ENCODE results near the gene FREM1. TPM values are rescaled to one million over a fixed set of nuclear protein-coding genes. Genes with fewer than 3 reads are reported as not detected.

The FREM1 gene
- total RNA-seq, 2 donors from 2014 or later: 8.6 to 21.0 TPM

- no peaks in the 10 kb centered on the region for H3K9me3 Mint-ChIP-seq
- TF ChIP-seq CTCF (conservative IDR thresholded peaks at IDR 0.05): no peak
- Histone ChIP-seq H3K9ac (ENCODE audit: extremely low read depth, low read length, poor library complexity, severe bottlenecking) (no peak overlapping the region), H3K27me3 (ENCODE audit: control insufficient read depth, insufficient read depth, low read length, poor library complexity, severe bottlenecking) (no peaks in the 10 kb centered on the region), H3K9me3 (ENCODE audit: control insufficient read depth, low read length) (no peaks in the 10 kb centered on the region), H3K36me3 (ENCODE audit: control insufficient read depth, insufficient read depth, low read length) (no peaks in the 10 kb centered on the region), H3K4me1 (ENCODE audit: control insufficient read depth, insufficient read depth, low read length) (no peaks in the 10 kb centered on the region), H3K27ac (ENCODE audit: low read depth, low read length) (no peak overlapping the region), H3K4me3 (ENCODE audit: low read length) (no peak overlapping the region)
- H3K27ac Mint-ChIP-seq: no peak overlapping the region
- WGBS, 2 experiments (ENCODE audit: insufficient coverage in 1 of 2, insufficient read length in 1 of 2): 80 to 88% methylated on average over 5 to 7 of the region's 7 CpGs
- no peak for DNase-seq
- H3K4me1 Mint-ChIP-seq: no peaks in the 10 kb centered on the region
- H3K4me3 Mint-ChIP-seq: no peak overlapping the region
- no peaks in the 10 kb centered on the region for H3K36me3 Mint-ChIP-seq (ENCODE audit: low read depth)
- no peaks in the 10 kb centered on the region for H3K27me3 Mint-ChIP-seq (ENCODE audit: insufficient read depth)
Observed at GRCh38 chr9:14775917-14776316, 134.3 kb downstream of the FREM1 start.

DNA sequence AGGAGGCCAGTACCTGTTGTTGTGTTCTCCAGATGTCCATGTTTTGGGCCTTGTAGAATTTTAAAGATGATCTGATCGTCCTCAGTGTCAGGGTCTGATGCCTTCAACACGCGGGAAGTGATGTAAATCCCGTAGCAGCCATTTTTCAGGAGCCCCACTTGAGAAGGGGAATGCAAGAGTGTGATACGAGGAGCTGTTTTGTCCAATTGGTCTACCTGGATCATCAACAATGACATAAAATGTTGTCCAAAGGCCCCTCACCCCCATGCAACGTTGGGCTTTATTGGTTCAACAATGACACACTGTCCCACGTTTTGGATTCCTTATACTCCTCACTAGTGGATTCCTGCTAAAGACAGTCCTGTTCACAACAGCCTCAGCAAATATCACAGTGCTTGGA, 139.6 kb downstream of the FREM1 start:
- H3K9me3 Mint-ChIP-seq: no peaks in the 10 kb centered on the region
- no peak for TF ChIP-seq CTCF (conservative IDR thresholded peaks at IDR 0.05)
- H3K9me3 ChIP-seq (ENCODE audit: control insufficient read depth, low read length): no peaks in the 10 kb centered on the region
- no peaks in the 10 kb centered on the region for H3K27me3 ChIP-seq (ENCODE audit: control insufficient read depth, insufficient read depth, low read length, poor library complexity, severe bottlenecking)
- DNase-seq: no peak
- no peaks in the 10 kb centered on the region for H3K27me3 Mint-ChIP-seq (ENCODE audit: insufficient read depth)
- no peak overlapping the region for H3K27ac ChIP-seq (ENCODE audit: low read depth, low read length)
- no peak overlapping the region for H3K4me3 Mint-ChIP-seq
- 95 to 98% methylated on average over 5 to 7 of the region's 7 CpGs for WGBS, 2 experiments (ENCODE audit: insufficient coverage in 1 of 2, insufficient read length in 1 of 2)
- H3K4me1 ChIP-seq (ENCODE audit: control insufficient read depth, insufficient read depth, low read length): peaks cover 8% of the 10 kb centered on the region
- no peak overlapping the region for H3K27ac Mint-ChIP-seq
- H3K4me1 Mint-ChIP-seq: peaks cover 27% of the 10 kb centered on the region
- H3K36me3 Mint-ChIP-seq (ENCODE audit: low read depth): no peaks in the 10 kb centered on the region
- H3K9ac ChIP-seq (ENCODE audit: extremely low read depth, low read length, poor library complexity, severe bottlenecking): no peak overlapping the region
- H3K36me3 ChIP-seq (ENCODE audit: control insufficient read depth, insufficient read depth, low read length): no peaks in the 10 kb centered on the region
- H3K4me3 ChIP-seq (ENCODE audit: low read length): no peak overlapping the region

GRCh38 chr9:14769230-14769571, 141.0 kb downstream of the FREM1 start:
- H3K4me1 ChIP-seq (ENCODE audit: control insufficient read depth, insufficient read depth, low read length): peaks cover 8% of the 10 kb centered on the region
- WGBS, 2 experiments (ENCODE audit: insufficient coverage in 1 of 2, insufficient read length in 1 of 2): 26 to 41% methylated on average over 2 to 3 of the region's 3 CpGs

More at GRCh38 chr9:14769230-14769571, 141.0 kb downstream of the FREM1 start:
- peak; percentile 84 for TF ChIP-seq CTCF (conservative IDR thresholded peaks at IDR 0.05)
- Mint-ChIP-seq H3K27ac (no peak overlapping the region), H3K9me3 (no peaks in the 10 kb centered on the region), H3K4me3 (no peak overlapping the region), H3K27me3 (ENCODE audit: insufficient read depth) (no peaks in the 10 kb centered on the region), H3K4me1 (peaks cover 34% of the 10 kb centered on the region), H3K36me3 (ENCODE audit: low read depth) (no peaks in the 10 kb centered on the region)
- no peaks in the 10 kb centered on the region for H3K36me3 ChIP-seq (ENCODE audit: control insufficient read depth, insufficient read depth, low read length)
- no peaks in the 10 kb centered on the region for H3K9me3 ChIP-seq (ENCODE audit: control insufficient read depth, low read length)
- H3K4me3 ChIP-seq (ENCODE audit: low read length): peak overlapping the region; percentile 77
- no peak overlapping the region for H3K27ac ChIP-seq (ENCODE audit: low read depth, low read length)
- DNase-seq: peak; percentile 77
- H3K9ac ChIP-seq (ENCODE audit: extremely low read depth, low read length, poor library complexity, severe bottlenecking): peak overlapping the region; percentile 28
- no peaks in the 10 kb centered on the region for H3K27me3 ChIP-seq (ENCODE audit: control insufficient read depth, insufficient read depth, low read length, poor library complexity, severe bottlenecking)
